GM18868 (cell line): Measurements from ENCODE around the gene SPAG16.

ENCODE experiments used
- ATAC-seq: cut with Tn5 transposase; IDR thresholded peaks from one replicate; pipeline ENCODE4 v1.9.1; 2021; ENCODE audit warnings: mild to moderate bottlenecking, moderate library complexity; ENCODE audit not compliant: unreplicated experiment

Gene SPAG16

GRCh38 chr2:214450118-214450894 lies 1166.0 kb downstream of the SPAG16 start:
- no peak for ATAC-seq

GRCh38 chr2:214451516-214452275 lies 1167.4 kb downstream of the SPAG16 start:
- ATAC-seq: no peak
